D721Med (cell line): ENCODE measurements around the gene VSX1.

Experiments used
- DNase-seq: peaks from one replicate; pipeline ENCODE4 v3.0.0; 2011; ENCODE audit warnings: low spot score; ENCODE audit not compliant: insufficient read length
- FAIRE-seq: peaks from 2 replicates; lab custom pipeline; 2011; peaks lifted over from hg19 to GRCh38; lab: Jason Lieb, UNC
- TF ChIP-seq, protein P1 (sequence below): IDR thresholded peaks from 2 replicates; pipeline ENCODE4 v1.5.1; 2012; ENCODE audit warnings: mild to moderate bottlenecking, control low read depth; ENCODE audit not compliant: insufficient read depth; ENCODE audit errors: missing control alignments

The VSX1 gene

DNA sequence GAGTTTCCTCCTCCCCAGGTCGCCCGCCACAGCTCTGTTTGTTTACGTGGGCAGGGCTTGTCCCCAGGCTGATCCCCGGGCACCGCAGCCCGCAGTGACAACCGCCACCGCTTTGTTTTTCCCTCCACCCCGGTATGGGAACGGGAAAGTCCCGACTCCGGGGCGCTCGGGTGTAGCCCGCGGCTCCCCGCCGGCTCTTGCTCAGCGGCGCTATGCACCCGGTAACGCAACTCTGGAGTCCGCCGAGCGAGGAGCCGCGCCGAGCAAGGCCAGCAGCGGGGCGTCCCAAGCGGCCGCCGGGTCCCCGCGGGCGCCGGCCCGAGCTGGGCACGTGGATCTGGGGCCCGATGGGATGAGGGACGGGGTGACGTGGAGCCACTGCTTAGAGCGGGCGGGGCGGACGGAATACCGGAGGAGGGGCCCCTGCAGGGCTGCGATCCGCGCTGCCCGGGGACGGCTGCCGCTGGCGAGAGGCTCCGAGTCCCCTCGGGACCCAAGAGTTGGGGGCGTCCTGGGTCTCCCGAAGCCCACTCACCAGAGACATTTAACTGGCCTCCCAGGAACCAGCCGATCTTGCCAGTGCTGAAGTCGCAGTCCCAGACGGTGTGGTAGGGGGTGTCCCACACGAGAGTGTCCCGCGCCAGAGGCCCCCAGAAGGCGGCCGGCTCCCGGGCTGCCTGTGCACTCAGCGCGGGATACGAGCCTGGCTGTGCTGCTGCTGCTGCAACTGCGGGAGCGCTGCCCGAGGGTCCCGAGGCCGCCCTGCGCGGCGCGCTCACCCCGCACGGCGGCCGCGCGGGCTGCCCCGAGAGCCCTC, 24.5 kb downstream of the VSX1 start:
- DNase-seq (no peak), FAIRE-seq (no peak)
- TF ChIP-seq, protein P1, sequence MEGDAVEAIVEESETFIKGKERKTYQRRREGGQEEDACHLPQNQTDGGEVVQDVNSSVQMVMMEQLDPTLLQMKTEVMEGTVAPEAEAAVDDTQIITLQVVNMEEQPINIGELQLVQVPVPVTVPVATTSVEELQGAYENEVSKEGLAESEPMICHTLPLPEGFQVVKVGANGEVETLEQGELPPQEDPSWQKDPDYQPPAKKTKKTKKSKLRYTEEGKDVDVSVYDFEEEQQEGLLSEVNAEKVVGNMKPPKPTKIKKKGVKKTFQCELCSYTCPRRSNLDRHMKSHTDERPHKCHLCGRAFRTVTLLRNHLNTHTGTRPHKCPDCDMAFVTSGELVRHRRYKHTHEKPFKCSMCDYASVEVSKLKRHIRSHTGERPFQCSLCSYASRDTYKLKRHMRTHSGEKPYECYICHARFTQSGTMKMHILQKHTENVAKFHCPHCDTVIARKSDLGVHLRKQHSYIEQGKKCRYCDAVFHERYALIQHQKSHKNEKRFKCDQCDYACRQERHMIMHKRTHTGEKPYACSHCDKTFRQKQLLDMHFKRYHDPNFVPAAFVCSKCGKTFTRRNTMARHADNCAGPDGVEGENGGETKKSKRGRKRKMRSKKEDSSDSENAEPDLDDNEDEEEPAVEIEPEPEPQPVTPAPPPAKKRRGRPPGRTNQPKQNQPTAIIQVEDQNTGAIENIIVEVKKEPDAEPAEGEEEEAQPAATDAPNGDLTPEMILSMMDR = no peak

DNA sequence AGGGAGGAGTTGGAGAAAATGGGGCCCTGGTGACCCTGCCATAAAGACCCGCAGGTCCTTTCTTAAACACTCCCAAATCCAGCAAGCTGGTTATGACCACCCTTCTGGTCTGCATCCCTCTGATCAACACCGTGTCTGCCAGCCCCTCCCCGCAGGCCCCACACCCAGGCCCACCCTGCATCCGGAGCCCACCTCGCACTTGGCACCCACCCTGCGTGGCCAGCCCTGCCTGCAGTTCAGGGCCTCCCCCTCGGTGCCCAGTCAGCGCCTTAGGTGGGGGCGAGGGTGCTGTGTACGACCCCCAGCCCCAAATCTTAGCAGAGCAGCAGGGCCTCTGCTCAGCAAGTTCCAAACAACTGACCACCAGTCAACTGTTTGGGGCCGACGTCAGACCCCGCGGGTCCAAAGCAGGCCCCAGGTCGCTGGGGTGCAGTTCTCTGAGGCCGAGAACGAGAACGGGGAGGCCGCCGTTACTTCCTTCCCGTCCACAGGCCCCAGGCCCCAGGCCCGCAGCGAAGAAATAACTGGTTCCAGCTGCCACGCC, 25.2 kb downstream of the VSX1 start:
- DNase-seq (no peak), FAIRE-seq (no peak)
- TF ChIP-seq, protein P1 = no peak

DNA sequence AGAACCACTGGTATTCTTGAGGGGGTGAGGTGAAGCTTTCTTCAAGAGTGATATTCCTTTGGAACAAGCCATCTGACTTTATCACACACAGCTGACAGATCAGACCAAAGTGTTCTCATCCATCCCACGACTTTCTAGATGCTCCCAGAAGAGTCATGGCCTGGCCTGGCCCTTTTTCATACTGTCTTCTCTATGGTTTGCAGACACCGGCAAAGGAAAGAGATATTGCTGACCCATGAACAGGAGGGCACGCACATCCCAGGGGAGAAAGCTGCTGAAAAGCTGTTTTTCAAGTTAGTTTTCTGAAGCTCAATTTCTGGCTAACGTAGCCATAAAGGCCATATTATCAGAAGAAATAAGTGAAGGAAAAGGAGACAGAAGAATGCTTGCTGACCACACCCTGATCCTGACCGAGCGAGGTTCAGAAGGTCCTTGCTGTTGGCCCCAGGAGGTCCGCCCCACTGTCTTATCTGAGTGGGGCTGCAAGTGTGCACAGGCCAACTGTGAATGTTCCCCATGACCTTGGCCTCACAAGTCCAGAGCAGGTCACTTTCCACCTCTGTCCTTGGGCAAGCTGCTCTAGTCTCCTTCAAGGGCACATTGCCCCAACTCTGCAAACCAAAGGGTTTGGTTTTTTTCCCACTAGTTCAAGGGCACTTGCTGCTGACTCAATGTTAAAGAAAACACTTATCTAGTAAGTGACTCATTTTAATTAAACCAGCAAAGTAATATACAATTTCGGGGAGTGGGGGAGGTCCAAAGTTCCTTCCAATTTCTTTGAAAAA, 26.0 kb downstream of the VSX1 start:
- TF ChIP-seq, protein P1 = no peak
- no peak for FAIRE-seq
- DNase-seq = no peak

DNA sequence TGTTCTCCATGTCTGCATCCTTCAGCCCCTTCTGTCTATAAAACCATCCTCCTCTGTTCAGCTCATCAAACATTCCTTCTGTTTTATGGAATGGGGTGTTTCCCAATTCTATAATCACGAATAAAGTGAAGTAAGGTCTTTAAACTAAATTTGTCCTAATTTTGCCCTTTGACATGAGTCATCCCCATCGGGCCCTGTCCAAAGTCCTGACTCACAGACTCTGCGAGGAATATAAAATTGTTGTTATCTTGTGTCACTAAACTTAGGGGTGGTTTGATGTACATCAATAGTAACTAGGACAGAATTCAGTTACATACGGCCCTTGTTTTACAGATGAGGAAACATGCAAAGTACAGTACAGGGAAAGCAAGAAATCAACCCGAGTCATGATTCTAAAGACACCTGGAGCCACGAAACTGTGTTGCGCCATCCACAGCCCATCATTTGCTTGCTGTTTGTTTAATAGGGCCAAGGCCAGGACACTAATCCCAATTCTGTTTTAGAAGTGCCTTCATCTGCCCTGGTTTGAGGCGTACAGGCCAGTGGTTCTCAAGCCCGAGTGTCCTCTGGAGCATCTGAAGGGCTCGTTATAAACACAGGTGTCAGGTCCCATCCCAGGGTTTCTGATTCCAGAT, 26.8 kb downstream of the VSX1 start:
- no peak for DNase-seq
- FAIRE-seq = no peak
- TF ChIP-seq, protein P1 = no peak

DNA sequence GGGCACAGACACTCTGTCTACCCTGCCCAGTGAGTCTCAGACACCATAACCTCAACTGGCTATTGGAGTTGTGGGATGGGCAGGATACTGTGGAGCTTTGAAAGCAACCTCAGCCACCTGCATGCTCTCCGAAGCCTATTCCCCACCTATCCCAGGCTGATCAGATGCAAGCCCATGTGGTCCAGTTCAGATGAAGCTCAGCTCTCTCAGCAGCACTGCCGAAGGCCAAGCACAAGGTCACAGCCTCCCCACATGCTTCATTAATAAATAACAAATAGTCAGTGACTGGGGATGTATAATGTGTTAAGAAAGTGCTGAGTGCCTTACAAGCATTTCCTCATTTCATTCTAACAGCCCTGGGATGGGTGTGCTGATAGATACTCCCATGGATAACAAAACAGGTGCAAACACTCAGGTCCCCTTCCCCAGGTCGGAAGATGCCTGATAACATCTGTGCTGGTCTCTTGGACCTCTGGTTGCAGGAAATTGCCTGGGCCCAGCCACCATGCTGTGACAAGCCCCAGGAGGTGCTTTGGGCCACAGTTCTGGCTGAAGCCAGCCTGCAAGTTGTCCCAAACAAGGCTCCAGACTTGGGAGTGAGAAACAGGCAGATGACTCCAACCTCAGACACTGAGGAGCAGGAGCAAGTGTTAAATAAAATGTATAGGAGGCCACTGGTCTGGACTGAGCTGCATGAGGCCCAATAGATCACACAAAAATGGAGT, 27.7 kb downstream of the VSX1 start:
- no peak for FAIRE-seq
- DNase-seq = no peak
- TF ChIP-seq, protein P1 = no peak

DNA sequence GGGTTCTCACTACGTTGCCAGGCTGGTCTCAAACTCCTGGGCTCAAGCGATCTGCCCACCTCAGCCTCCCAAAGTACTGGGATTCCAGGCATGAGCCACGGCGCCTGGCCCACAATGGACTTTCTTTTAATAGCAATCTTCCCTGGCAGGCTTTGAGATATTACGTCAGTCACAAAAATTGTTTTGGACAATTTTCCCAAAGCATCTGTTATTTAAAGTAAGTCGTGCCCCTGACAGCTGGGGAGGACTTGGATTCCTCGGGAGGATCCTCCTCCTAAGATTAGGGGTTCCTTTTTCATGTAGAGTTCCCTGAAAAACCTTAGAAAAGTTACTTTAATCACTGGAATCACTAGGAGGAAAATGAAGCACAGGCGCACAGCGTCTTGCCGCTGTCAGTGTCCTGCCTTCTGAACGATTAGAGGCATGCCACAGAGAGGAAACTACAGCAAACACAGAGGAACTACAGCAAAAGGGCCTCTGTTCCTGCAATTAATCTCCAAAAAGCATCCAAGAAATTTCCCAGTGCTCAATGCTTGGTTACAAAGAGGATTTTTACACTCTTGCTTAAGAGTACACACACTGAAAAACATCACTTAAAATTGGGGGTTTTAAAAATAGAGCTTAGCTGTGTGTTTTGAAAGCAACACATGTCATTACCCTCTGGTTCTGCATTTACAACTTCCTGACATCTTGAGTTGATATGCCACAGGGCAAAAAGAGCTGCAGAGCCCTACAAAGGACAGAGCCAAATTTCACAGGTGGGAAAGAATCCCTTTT, 28.5 kb downstream of the VSX1 start:
- DNase-seq = no peak
- TF ChIP-seq, protein P1 = no peak
- FAIRE-seq = no peak
